K562 (cell line): ENCODE data around the gene ULBP1. TPM values are rescaled to one million over a fixed set of nuclear protein-coding genes. Genes with fewer than 3 reads are reported as not detected.

Source experiments
- ATF1 ChIP-seq, 2 experiments: fragments of 450-650 bp in 1 of 2; IDR thresholded peaks; 2 replicates each; pipeline ENCODE4 v1.6.1; 2016; ENCODE audit warnings: missing compliant biosample characterization in 1 of 2, missing genetic modification characterization in 1 of 2
- CBX2 ChIP-seq: fragments of 200-600 bp; sonication (generic); IDR thresholded peaks from one replicate; pipeline ENCODE4 v1.6.1; 2012; ENCODE audit warnings: mild to moderate bottlenecking, low read length, inconsistent platforms; ENCODE audit not compliant: insufficient read depth, poor library complexity, severe bottlenecking
- CHD4 ChIP-seq: fragments of 200-600 bp; sonication (generic); IDR thresholded peaks from 3 replicates; pipeline ENCODE4 v1.6.1; 2012; ENCODE audit warnings: low read depth, mild to moderate bottlenecking, mixed read lengths, low read length, inconsistent platforms; ENCODE audit not compliant: insufficient read depth, insufficient replicate concordance, poor library complexity, severe bottlenecking
- CTBP1 ChIP-seq: fragments of 450-650 bp; IDR thresholded peaks from 2 replicates; pipeline ENCODE4 v1.6.1; 2016; ENCODE audit warnings: borderline replicate concordance
- HCFC1 ChIP-seq: IDR thresholded peaks from 2 replicates; pipeline ENCODE4 v1.6.1; 2012; ENCODE audit warnings: low read depth, low read length, improper control_type of control experiment
- HNRNPH1 ChIP-seq: fragments of 200-400 bp; formaldehyde crosslinking; optimal IDR thresholded peaks from 2 replicates; pipeline ENCODE3; 2017; ENCODE audit warnings: low read depth, mild to moderate bottlenecking, low read length, moderate library complexity
- KAT7 ChIP-seq: sonication (generic); formaldehyde crosslinking; IDR thresholded peaks from 2 replicates; pipeline ENCODE4 v1.8.0; 2022; ENCODE audit warnings: missing genetic modification reagents, mild to moderate bottlenecking, borderline replicate concordance
- L3MBTL2 ChIP-seq: fragments of 450-650 bp; IDR thresholded peaks from 2 replicates; pipeline ENCODE4 v1.6.1; 2016; ENCODE audit warnings: mild to moderate bottlenecking, moderate library complexity
- RHOXF2B ChIP-seq: fragments of 250-450 bp; sonication (Bioruptor Pico); conservative IDR thresholded peaks from 2 replicates; pipeline ENCODE4 v1.5.1; 2021
- SOX6 ChIP-seq: fragments of 450-650 bp; IDR thresholded peaks from 2 replicates; pipeline ENCODE4 v1.6.1; 2014; ENCODE audit warnings: mild to moderate bottlenecking
- TAF9B ChIP-seq: fragments of 450-650 bp; IDR thresholded peaks from 2 replicates; pipeline ENCODE4 v1.6.1; 2018; ENCODE audit warnings: mild to moderate bottlenecking; ENCODE audit not compliant: partially characterized antibody
- TCF3 ChIP-seq: sonication (generic); formaldehyde crosslinking; IDR thresholded peaks from 2 replicates; pipeline ENCODE4 v1.4.0; 2020; ENCODE audit warnings: mild to moderate bottlenecking, missing genetic modification reagents
- XRCC5 ChIP-seq: fragments of 200-400 bp; formaldehyde crosslinking; IDR thresholded peaks from 2 replicates; pipeline ENCODE4 v1.6.1; 2017; ENCODE audit warnings: low read depth, mild to moderate bottlenecking, low read length
- ZBTB8A ChIP-seq: fragments of 450-650 bp; IDR thresholded peaks from 2 replicates; pipeline ENCODE4 v1.6.1; 2018; ENCODE audit warnings: mild to moderate bottlenecking, moderate library complexity; ENCODE audit not compliant: partially characterized antibody
- ZFP36 ChIP-seq: fragments of 150-350 bp; IDR thresholded peaks from 2 replicates; pipeline ENCODE4 v1.6.1; 2018; ENCODE audit warnings: low read length, low read depth; ENCODE audit not compliant: partially characterized antibody
- ZNF584 ChIP-seq: fragments of 200-800 bp; sonication (Bioruptor generic); IDR thresholded peaks from 2 replicates; pipeline ENCODE4 v1.6.1; 2016; ENCODE audit warnings: low read depth, mild to moderate bottlenecking, missing genetic modification characterization, missing compliant biosample characterization
- polyA plus RNA-seq, 8 experiments: library from polyadenylated mRNA; depleted of rRNA in 4 of 8; stranded (reverse) in 5 of 8; unstranded in 3 of 8; fragments of >200 nt; fragmentation: Nextera tagmentation in 2 of 8; fragmentation: Illumina TruSeq in 1 of 8; extraction: Ambion mirVana in 2 of 8; extraction: Trizol in 1 of 8; gene quantifications; 2 replicates each; pipeline versions ENCODE4 v1.2.1 to v1.2.3, GENCODE V29; 2011 to 2014; ENCODE audit warnings: inconsistent platforms in 1 of 8, missing spikeins in 1 of 8
- total RNA-seq, 7 experiments: library from RNA; depleted of rRNA in 6 of 7; stranded (reverse); fragments of >200 nt in 6 of 7; fragmentation: Illumina TruSeq in 2 of 7; extraction: Trizol in 2 of 7; gene quantifications; 2 replicates each; pipeline versions ENCODE4 v1.2.1 to v1.2.3, GENCODE V29; 2011 to 2021; ENCODE audit warnings: low replicate concordance in 1 of 7
- TF ChIP-seq, protein P1 (sequence below), 2 experiments: fragments of 450-650 bp in 1 of 2; sonication (generic) in 1 of 2; formaldehyde crosslinking in 1 of 2; IDR thresholded peaks; 2 replicates each; pipeline versions ENCODE4 v1.7.1 to v1.9.0; 2016 to 2022; ENCODE audit warnings: inconsistent platforms in 1 of 2, mild to moderate bottlenecking in 1 of 2, missing genetic modification reagents in 1 of 2
- TF ChIP-seq, protein P2 (sequence below): sonication (generic); formaldehyde crosslinking; IDR thresholded peaks from 2 replicates; pipeline ENCODE4 v1.9.0; 2022; ENCODE audit warnings: mild to moderate bottlenecking, missing genetic modification reagents

The ULBP1 gene
- total and polyA plus RNA-seq, 9 of the 15 experiments (the other 6 are each of a cell fraction or from before 2014, with no cell fraction given), result 0.33 to 6.0 (median 2.5) TPM

DNA sequence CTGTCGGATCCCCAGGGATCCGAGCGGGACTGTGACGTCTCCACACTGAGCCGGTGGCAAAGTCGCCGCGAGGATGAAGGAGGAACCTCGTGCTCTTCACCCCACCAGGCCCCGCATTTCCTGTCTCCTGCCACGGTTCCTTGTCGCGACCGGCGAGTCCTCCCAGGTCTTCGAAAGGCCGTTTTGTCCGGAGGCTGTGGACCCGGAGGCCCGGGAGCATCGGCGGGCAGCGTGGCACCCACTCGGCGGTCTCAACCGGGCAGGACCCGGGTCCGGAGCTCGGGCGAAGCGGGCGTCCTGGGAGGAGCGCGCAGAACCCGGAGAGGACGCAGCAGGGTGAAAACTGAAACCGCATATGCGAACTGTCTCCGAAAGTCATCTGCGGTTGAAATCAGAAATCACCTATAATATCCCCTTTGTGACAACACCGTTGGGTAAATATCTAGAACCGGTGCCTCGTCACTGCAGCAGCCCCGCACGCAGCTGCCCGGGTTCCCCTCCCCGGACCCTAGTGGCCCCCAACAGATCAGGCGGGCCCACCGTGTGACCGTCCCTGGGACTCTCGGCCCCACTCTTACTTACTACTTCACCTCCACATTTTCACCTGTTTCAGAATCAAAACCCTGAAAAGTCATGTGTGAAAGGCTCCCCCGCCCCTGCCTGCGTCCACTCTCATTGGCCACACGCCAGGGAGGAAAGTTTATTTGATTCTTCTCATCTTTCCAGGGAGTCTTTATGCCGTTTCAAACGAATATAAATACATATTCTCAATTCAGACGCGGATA, 25.0 kb upstream of the ULBP1 start (continued):
- TF ChIP-seq, protein P1, sequence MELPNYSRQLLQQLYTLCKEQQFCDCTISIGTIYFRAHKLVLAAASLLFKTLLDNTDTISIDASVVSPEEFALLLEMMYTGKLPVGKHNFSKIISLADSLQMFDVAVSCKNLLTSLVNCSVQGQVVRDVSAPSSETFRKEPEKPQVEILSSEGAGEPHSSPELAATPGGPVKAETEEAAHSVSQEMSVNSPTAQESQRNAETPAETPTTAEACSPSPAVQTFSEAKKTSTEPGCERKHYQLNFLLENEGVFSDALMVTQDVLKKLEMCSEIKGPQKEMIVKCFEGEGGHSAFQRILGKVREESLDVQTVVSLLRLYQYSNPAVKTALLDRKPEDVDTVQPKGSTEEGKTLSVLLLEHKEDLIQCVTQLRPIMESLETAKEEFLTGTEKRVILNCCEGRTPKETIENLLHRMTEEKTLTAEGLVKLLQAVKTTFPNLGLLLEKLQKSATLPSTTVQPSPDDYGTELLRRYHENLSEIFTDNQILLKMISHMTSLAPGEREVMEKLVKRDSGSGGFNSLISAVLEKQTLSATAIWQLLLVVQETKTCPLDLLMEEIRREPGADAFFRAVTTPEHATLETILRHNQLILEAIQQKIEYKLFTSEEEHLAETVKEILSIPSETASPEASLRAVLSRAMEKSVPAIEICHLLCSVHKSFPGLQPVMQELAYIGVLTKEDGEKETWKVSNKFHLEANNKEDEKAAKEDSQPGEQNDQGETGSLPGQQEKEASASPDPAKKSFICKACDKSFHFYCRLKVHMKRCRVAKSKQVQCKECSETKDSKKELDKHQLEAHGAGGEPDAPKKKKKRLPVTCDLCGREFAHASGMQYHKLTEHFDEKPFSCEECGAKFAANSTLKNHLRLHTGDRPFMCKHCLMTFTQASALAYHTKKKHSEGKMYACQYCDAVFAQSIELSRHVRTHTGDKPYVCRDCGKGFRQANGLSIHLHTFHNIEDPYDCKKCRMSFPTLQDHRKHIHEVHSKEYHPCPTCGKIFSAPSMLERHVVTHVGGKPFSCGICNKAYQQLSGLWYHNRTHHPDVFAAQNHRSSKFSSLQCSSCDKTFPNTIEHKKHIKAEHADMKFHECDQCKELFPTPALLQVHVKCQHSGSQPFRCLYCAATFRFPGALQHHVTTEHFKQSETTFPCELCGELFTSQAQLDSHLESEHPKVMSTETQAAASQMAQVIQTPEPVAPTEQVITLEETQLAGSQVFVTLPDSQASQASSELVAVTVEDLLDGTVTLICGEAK (IDR thresholded peaks at IDR 0.05), result 0 out of 2 replicates have a peak, but pooled peaks have one; percentile 33
- TF ChIP-seq, protein P1 (CRISPR knock-in tag; IDR thresholded peaks at IDR 0.05), result no peak
- TF ChIP-seq XRCC5 (no peak), TCF3 (CRISPR knock-in tag) (no peak), ZFP36 (no peak), CHD4 (no peak), ZBTB8A (no peak), ZNF584 (CRISPR knock-in tag) (no peak), ATF1 (CRISPR knock-in tag; IDR thresholded peaks at IDR 0.05) (no peak), ATF1 (tag; IDR thresholded peaks at IDR 0.05) (0 out of 2 replicates have a peak, but pooled peaks have one; percentile 27), CTBP1 (peak; percentile 27; the same call in 1 of the 2 replicates), RHOXF2B (no peak), TAF9B (no peak), L3MBTL2 (peak; percentile 94), HNRNPH1 (no peak), CBX2 (peak; percentile 42), KAT7 (CRISPR knock-in tag) (no peak), SOX6 (no peak), HCFC1 (no peak)
- TF ChIP-seq, protein P2, sequence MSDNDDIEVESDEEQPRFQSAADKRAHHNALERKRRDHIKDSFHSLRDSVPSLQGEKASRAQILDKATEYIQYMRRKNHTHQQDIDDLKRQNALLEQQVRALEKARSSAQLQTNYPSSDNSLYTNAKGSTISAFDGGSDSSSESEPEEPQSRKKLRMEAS, result peak; percentile 57; the same call in 1 of the 2 replicates
